Omental fat pad (tissue), 4 donors: Measurements from ENCODE around the gene ARHGAP31. TPM values are rescaled to one million over a fixed set of nuclear protein-coding genes. Genes with fewer than 3 reads are reported as not detected.

Experiments used
- ATAC-seq: fragments of 150-250 bp; one replicate; pipeline ENCODE4 v1.9.1; 2016; ENCODE audit warnings: mild to moderate bottlenecking, moderate library complexity; ENCODE audit not compliant: low FRiP score
- DNase-seq: peaks from one replicate; pipeline ENCODE4 v3.0.0-alpha.2; 2019; ENCODE audit warnings: low spot score
- CTCF ChIP-seq, 3 donors: fragments of 450-650 bp; IDR thresholded peaks; one replicate each; pipeline ENCODE4 v1.5.1; 2016 to 2017; ENCODE audit warnings: antibody characterized with exemption in 3 of 3, mild to moderate bottlenecking in 3 of 3, moderate library complexity in 2 of 3
- total RNA-seq, 4 donors: library from RNA; depleted of rRNA; stranded (reverse); fragments of >200 nt; gene quantifications; one replicate each; pipeline ENCODE4 v1.1.0, GENCODE V29; 2016

ARHGAP31 gene
- 10 to 100 TPM; 14.4 to 61.2 (median 36.6) TPM for total RNA-seq

DNA sequence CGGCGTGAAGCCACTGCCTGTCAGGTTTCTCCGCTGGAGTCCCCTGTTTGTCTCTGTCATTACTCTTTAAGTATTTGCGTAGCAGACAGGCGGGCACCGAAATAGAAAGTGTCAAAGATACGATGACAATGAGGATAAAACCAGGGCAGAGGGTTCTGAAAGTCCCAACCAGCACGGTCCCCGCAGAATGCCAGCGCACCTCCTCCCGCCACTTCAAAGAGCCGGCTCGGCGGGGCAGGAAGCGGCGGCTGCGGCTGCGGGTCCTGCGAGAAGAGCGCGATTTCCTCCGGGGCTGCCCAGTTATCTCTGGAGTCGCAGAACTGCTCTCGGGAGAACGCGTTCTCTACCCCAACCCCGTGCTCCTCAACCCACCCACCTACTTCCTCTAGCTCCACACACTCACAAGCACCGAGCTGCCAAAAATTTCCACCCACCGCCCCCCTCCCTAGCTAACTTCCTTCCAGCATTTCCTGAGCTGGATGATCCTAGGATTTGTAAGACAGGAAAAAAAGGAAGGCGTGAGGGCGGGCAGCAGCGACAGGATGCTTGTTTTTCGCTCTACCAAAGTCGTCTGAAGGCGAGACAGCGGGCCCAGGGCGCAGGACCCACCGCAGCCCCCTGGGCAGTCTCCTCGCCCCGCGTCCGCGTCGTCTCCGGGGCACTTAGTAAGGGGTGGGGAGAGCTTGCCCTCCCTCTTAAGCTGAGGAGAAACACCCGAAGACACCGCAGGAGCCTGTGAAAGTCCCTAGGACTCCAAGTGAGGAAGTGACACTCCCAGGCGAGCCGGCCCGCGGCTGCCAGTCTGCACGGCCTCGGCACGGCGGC lies at the start of gene ARHGAP31:
TSS of gene ARHGAP31 (plus strand) at position 513 of the 825 bp plus-strand sequence. CDS start 522 bp downstream, outside the sequence.
- no peak for DNase-seq
- no peak for TF ChIP-seq CTCF (IDR thresholded peaks at IDR 0.05)
- ATAC-seq = peak; percentile 72

- no peak for DNase-seq
- no peak for TF ChIP-seq CTCF (IDR thresholded peaks at IDR 0.05)
- no peak for ATAC-seq
Measured at GRCh38 chr3:119245778-119246177, 48.4 kb upstream of the ARHGAP31 start.

GRCh38 chr3:119255214-119255613 lies 39.0 kb upstream of the ARHGAP31 start:
- DNase-seq = no peak
- TF ChIP-seq CTCF (IDR thresholded peaks at IDR 0.05) = no peak
- ATAC-seq = no peak

DNA sequence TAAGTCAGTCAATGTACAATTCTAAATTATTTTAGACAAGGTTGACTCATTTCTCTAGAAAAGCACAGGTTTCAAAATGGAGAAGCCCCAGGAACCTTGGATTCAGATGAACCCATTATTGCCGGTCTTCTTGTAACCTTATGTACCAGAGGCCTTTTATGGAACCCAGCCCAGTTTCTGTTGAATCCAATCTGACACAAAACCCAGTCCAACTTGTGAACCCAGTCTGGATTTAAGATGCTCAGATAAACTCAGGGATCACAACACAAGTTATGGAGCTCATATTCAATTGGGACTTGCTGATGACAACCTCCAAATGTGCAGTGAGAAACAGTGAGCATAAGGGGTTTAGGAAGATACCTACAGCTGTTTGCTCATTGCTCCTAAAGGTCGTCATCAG lies 37.1 kb upstream of the ARHGAP31 start:
- no peak for ATAC-seq
- no peak for TF ChIP-seq CTCF (IDR thresholded peaks at IDR 0.05)
- DNase-seq = no peak

DNA sequence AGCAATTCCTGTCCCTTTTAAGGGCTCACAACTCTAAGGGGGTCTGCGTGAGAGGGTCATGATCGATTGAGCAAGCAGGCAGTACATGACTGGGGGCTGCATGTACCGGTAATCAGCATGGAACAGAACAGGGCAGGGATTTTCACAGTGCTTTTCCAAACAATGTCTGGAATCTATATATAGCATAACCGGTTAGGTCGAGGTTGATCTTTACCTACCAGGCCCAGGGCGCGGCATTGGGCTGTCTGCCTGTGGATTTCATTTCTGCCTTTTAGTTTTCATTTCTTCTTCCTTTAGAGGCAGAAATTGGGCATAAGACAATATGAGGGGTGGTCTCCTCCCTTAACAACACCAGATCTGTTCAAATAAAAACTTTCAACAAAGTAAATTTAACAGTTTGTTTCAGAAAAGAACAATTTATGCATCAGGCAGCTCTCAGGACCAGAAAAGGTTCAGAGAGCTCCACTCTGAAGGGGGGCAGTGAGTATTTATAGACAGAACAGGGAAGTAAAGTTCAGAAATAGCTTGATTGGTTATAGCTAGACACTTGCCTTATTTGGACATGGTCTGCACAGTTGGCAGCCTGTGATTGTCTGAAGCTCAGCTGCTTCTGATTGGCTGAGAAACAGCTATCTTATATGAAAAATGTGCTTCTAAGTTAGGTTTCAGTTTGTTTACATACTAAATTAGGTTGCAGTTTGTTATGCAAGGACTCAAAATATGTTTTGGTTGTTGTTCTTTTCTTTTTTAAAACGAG lies 36.4 kb upstream of the ARHGAP31 start:
- DNase-seq (no peak), ATAC-seq (no peak)
- TF ChIP-seq CTCF (IDR thresholded peaks at IDR 0.05) = no peak

DNA sequence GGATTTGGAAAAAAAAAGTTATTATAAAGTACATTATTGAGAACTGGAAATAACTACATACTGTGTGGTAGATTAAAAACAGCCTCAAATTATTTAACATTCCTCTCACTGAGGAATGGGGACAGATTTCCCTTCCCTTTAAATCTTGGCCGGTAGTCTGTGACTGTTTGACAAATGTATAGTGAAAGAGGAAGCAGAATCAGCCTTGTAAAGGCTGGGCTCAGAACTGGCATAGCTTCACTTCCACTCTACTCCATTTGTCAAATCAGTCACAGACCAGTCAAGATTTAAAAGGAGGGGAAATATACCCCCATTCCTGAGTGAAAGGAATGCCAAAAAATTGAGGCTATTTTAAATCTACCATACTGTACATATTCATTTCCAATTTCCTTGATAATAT lies 35.3 kb upstream of the ARHGAP31 start:
- ATAC-seq = no peak
- no peak for DNase-seq
- no peak for TF ChIP-seq CTCF (IDR thresholded peaks at IDR 0.05)
